GM13976 (cell line): ENCODE measurements around the gene NPRL2.

Experiments
- DNase-seq: peaks from one replicate; pipeline ENCODE4 v3.0.0; 2012; ENCODE audit warnings: low spot score
- CTCF ChIP-seq: IDR thresholded peaks from 2 replicates; pipeline ENCODE4 v1.5.1; 2012; ENCODE audit warnings: borderline replicate concordance, mild to moderate bottlenecking; ENCODE audit not compliant: insufficient read depth; ENCODE audit errors: extremely low read depth, missing control alignments, control extremely low read depth
- in situ Hi-C: fragments of 300-500 bp; cut with MboI; formaldehyde crosslinking; loops from one replicate; pipeline ENCODE4 v1.12.0; 2022; ENCODE audit warnings: low sequenced_read_pairs, mixed read lengths, inconsistent platforms; ENCODE audit not compliant: unreplicated experiment

NPRL2 gene

DNA sequence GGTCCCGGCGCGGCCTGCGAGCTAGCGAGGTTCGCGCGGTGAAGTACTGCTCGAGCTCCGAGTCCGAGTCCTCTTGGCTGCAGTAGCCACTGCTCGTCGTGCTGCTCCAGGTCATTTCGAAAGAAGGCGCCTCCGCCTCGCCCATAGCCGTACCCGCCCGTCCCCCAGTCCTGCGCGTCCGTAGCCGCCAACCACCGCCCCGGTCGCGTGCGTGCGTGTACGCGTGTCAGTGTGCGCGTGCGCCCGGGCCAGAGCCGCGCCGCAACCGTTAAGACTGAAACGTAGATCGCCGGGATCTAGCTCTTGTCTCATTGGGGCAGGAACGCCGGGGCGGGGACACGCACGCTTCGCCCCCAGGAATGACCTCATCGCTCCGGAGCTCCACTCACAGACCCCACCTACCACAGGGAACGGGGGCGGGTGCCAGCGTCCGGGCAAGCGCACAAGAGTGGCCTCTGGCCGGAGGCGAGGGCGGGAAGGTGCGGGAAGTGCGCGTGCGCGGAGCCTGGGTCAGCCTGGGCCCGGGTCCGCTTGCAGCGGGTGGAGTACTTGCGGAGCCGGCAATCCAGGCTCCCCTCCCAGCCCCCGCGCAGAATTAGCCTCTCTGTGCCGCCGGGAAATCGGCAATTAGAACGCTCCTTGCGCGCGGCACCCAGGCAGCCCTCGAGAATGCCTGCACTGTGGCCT lies 13.3 kb downstream of the NPRL2 start:
- in situ Hi-C loops = no loop called here
- DNase-seq = peak; percentile 99
- no peak for TF ChIP-seq CTCF

DNA sequence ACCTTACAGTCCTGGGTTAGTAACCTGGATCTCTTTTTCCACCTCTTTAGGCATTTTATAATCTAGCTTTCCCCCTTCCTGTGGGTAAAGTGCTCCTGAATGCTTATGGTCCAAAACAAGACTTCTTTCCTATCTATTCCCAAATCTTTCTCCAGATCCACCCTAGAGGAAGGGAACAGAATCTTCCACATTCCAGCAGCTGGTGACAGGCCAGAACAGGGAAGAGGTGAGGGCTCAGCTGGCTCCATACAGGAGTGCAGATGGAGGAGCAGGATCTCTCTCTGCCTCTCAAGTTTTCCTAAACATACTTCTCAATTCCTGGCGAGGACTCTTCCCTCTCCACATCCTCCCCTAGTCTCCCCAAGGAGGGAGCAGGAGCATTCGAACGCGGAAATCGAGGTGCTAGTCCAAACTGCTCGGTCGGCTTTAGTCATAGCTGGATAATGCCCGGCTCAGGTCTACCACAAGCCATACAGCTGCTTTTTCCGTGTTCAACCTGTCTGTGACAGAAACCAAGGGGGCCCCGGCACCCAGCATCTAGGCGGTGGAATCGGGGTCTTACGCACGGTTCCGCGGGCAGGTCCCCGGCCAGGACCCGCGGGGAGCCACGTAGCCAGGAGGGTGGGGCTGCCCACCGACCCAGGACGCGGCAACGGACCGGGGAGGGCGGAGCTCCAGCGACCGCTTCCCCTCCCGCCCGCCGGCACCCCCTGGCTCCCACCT lies 14.0 kb downstream of the NPRL2 start:
- DNase-seq = no peak
- TF ChIP-seq CTCF = no peak
- in situ Hi-C loops = no loop called here

DNA sequence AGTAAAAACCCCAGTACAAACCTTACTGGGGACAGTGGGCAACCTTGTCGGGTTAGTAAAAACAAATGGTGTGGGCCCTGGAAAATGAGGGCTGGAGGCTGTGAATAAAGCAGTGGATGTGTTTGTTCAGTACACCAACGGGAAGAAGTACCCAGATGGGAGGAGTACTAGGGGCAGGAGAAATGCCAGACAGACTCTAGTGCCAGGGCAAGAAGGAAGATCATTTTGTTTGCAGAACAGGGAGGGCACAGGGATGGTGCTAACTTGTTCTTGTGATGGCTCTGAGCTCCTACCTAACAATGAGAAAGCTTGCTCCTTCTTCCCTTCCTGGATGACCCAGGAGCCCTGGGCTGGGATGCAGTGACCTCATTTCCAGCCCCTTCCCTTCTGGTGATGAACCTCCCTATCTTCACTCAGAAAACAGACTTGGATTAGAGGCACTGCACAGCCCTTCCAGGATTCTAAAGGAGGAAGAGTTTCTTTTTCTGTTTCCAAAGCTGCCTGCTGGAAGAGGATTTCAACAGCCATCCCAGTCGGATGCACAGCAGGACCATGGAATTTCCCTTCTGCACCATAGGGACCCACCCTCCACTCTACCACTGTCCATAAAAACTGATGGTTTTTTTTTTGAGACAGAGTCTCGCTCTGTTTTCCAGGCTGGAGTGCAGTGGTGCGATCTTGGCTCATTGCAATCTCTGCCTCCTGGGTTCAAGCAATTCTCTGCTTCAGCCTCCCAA lies 16.1 kb downstream of the NPRL2 start:
- no peak for DNase-seq
- in situ Hi-C loops = no loop called here
- no peak for TF ChIP-seq CTCF

- DNase-seq = no peak
- in situ Hi-C loops = no loop called here
- TF ChIP-seq CTCF = no peak
These were observed 16.7 kb downstream of the NPRL2 start for GRCh38 chr3:50333744-50334328.

DNA sequence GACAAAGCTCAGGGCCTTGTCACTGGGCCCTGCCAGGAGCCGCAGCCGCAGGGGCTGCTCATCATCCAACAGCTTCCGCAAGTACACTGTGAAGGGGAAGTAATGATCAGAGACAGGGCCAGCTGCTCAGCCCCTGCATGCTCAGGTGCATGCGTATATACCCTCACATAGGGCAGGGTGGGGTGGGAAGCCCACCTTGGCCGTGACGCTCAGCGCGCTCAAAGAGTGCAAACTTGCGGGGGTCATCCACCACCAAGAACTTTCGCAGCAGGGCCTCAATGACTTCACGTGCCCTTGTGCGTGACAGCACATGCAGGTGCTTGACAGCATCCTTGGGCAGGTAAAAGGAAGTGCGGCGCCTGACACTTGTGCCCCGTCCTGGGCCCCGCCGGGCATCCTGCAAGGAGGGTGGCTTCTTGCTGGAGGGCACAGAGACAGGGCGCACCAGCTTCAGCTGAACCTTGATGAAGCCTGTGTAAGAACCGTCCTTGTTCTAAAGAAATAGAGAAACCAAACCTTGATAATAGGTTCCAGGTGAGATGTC lies 19.1 kb downstream of the NPRL2 start:
- DNase-seq = no peak
- in situ Hi-C loops = no loop called here
- no peak for TF ChIP-seq CTCF

DNA sequence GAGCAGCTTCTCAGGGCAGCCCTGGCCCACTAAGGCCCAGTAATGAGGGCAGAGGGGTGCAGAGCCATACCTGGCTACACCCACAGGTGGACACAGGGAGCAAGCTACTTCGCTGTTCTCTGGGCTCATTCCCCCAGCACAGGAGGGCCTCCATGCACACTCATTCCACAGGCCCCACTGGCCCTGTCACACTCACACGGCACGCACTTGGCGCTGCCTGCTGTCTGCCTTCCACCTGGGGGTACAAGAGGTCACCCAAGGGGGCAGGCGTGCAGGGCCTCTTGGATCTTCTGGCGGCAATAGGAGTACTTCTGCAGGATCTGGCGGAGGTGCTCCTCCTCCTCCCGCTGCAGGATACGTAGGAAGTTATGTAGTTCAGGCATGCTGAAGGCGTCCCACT lies 20.2 kb downstream of the NPRL2 start:
- DNase-seq = no peak
- no peak for TF ChIP-seq CTCF
- in situ Hi-C loops = no loop called here
